ENCODE measurements around the gene PGM5.

PGM5 gene

GRCh38 chr9:68437785-68438184 is 81.4 kb downstream of the PGM5 start:
- DNase-seq (ENCODE audit: low read depth) = no peak

DNA sequence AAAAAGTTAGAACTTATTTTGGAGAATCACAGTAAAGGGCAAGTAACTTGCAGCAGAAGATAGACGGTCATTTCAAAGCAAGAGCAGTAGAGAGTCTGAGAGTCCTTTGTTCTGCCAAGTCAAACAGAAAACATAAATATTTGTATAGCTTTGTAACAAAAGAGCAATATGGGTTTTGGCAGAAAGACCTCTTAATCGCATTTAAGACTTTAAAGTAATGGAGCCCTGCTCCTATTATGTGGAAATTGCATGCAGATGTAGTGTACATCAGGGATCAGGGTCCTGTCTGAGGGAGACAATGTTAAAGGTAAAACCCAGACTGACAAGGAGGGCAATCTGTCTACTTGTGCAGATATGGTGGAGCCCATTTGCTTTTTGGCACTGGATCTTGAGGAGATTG is 87.2 kb downstream of the PGM5 start:
- no peak for DNase-seq (ENCODE audit: low read depth)

DNA sequence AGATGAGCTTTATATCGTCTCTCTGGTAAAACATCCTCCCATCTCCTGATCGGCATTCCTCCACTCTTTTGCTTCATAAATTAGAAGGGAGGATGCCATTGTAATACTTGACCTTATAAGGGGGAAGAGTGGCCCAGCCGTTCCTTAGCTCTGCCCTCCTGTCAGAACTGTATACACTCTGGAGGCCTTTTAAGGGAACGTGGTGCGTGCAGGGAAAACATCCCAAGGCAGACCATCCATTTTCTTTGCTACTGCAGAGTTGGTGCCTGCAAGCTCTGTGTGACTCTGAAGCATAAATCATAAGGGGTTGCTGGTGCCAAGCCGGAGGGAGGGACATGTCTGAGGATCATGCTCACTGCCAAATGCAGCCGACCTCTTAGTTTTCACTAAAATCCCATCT is 90.4 kb downstream of the PGM5 start:
- DNase-seq (ENCODE audit: low read depth) = no peak

DNA sequence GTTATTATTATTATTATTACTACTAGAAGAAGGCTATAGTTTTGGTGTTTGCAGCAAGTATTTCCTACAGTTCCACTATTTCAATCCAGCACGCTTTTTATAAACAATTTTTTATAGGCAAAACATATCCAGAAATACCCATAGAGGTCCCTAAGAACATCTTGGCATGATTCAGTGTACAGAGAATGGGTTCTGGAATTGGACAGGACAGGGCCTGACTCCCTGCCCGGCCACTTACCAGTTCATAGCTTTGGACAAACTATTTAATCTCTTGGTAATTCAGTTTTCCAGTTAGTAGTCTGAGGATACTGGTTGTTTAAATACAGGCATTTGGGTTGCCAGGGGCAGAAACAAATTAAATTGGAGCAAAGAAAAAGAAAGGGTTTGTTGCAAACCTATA is 91.2 kb downstream of the PGM5 start:
- no peak for DNase-seq (ENCODE audit: low read depth)

GRCh38 chr9:68454579-68455334 is 98.3 kb downstream of the PGM5 start:
- no peak for DNase-seq (ENCODE audit: low read depth)

DNA sequence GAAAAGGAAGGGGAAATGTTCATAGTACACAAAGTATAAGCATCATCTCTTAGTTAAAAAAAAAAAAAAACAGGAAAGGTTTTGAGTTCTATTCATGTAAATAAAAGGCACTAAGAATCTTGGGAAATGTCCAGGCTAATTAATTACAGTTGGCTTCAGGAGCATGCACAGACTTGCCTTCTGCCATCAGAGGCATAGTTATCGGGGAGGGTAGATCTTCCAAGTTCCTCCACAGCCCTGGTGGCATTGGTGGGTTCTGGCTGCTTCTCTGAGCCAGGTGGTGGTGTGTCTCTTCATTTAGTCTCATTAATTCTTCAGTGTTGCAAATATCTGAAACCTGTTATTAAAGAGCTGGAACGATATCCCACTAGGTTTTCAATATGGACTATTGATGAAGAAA is 99.0 kb downstream of the PGM5 start:
- DNase-seq (ENCODE audit: low read depth) = no peak

GRCh38 chr9:68457803-68458202 is 101.4 kb downstream of the PGM5 start:
- DNase-seq (ENCODE audit: low read depth) = no peak

DNA sequence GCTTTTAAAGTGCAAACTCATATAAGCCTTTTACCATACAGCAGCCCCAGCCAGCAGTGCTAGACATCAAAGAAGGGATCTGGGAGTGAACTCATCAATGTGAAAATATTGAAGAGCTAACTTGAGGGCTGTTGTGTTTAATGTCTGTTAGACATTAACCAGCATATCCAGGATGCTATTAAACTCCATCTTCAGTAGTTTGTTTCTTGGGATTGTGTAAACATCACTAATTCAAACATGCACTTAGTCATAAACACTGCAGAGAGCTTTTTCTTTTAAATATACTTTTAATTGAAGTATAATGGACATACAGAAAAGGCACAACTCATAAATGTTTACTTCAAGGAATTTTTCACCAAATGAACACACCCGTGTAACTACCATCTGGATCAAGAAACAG is 102.5 kb downstream of the PGM5 start:
- DNase-seq (ENCODE audit: low read depth) = no peak

GRCh38 chr9:68462105-68462775 is 105.8 kb downstream of the PGM5 start:
- no peak for DNase-seq (ENCODE audit: low read depth)

DNA sequence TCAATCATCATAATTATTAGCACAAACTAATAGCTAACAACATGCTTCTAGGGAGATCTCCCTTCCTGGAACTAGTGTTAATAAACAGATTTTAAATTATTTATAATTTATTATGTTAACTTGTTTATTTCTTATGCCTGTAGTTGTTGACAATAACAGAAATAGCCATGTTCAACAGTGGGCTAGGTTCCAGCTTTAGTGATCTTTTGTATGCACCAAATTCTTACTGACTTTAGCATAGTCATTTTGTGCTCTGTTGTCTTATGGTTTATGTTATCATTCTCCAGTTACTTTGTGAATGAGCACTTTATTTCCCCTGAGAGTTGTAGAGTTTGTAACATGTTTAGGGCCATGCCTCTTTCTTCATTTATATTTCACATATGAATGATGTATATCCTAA is 113.7 kb downstream of the PGM5 start:
- DNase-seq (ENCODE audit: low read depth) = no peak

DNA sequence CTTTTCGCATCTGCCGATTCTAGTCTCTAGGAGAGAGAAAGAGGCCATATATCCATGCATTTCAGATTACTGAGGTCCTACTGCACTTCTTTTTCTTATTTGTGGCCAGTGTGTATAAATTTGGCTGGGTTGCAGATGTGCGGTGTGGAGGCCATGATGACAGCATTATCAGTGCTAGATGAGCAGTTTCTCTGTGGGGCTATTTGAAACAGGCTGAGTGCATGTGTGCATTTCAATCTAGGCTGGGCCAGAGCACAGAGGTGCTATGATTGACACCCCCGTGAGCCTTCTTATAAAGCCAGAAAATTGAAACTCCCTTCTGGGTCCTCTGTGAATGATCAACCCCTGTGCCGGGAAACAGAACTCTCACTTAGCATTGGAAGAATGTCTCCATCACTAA is 114.2 kb downstream of the PGM5 start:
- DNase-seq (ENCODE audit: low read depth) = no peak

DNA sequence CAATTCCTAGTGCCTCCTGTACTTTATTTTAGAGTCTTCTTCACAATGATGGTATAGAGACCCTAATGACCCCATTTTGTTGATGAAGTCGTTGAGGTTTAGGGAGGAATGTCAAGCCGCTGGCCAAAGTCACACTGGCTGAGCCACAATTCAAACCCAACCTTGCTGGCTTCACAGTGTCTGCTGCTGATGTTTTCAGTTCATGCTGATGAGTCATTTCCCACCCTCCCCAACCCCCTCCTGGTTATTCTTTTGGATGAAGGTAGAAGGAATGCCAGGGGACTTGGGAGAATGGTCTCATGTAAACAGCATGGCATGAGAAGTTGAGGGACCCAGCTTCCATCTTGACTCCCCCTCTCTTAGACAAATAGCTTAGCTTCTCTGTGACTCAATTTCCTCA is 115.7 kb downstream of the PGM5 start:
- DNase-seq (ENCODE audit: low read depth) = no peak

- no peak for DNase-seq (ENCODE audit: low read depth)
These were observed 117.4 kb downstream of the PGM5 start for GRCh38 chr9:68473790-68474189.

GRCh38 chr9:68476422-68476821 is 120.0 kb downstream of the PGM5 start:
- DNase-seq (ENCODE audit: low read depth) = no peak

DNA sequence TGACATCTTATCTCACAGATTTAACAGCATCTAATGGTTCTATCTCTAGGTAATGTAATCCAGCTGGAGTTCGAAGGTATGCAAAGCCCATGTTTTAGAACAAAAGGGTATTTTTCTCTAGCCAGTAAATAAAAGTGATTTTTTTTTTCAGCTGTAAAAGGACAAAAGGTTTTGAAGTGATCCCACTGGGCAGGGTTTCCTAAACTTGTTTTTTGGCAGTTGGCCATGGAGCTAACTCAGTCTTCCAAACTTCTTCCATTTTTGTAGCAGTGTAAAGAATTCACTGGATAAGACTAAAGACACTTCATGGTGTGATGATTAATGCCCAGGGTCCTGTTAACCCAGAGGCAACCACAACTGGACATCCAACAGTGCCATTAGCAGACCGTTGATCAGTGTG is 120.4 kb downstream of the PGM5 start:
- no peak for DNase-seq (ENCODE audit: low read depth)

- no peak for DNase-seq (ENCODE audit: low read depth)
These were observed 124.4 kb downstream of the PGM5 start for GRCh38 chr9:68480807-68481206.

DNA sequence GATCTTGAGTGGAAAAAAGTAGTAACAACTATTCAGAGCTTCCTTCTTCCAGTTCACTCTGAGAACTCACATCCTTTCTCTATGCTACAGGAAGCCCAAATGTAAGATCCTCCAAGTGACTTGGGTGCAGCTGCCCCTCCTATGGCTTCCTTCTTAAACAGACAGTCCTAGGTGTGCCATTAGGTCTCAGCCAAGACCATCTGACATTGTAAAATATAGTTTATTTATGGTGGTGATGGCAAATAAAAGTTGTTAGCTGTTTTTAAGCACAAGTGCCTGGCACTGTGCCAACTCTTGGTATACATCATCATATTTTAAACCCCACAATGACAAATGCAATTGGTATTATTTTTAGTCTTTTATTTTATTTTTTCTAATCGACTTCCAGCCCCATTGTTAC is 126.1 kb downstream of the PGM5 start:
- no peak for DNase-seq (ENCODE audit: low read depth)

DNA sequence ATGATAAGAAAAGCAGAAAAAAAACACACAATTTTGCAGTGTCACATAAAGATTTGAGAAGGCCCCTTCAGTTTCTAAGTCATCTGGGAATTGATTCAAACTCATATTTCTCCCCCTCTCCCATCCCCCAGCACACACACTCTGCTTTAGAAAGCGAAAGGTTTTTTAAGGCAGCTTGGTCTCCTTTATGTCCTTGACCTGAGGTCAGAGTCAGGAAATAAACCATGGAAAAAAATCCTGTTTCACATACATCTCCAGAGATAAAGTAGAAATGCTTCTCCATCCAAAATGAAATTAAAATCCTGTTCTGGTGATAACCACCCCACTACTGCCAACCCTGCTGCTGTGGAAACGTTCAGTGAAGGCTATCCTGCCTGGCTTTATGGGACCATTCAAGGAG is 131.7 kb downstream of the PGM5 start:
- DNase-seq (ENCODE audit: low read depth) = no peak

DNA sequence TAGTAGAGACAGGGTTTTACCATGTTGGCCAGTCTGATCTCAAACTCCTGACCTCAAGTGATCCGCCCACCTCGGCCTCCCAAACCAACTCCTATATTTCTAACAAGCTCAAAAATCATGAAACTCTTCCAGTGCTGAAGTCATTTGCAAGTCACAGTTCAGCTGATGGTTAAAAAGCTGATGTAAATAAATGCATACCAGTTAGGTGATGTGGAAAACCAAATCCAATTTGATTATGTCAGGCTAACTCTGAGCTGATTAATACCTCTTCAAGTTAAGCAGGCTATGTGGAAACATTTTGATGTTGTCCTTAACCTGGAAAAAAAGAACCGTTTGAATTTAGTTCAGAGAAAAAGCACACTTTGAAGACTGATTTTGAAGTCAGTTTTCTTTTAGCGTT is 133.2 kb downstream of the PGM5 start:
- DNase-seq (ENCODE audit: low read depth) = peak; percentile 27

- no peak for DNase-seq (ENCODE audit: low read depth)
These were observed 136.4 kb downstream of the PGM5 start for GRCh38 chr9:68492806-68493205.

- DNase-seq (ENCODE audit: low read depth) = no peak
These were observed 137.1 kb downstream of the PGM5 start for GRCh38 chr9:68493541-68493940.

DNA sequence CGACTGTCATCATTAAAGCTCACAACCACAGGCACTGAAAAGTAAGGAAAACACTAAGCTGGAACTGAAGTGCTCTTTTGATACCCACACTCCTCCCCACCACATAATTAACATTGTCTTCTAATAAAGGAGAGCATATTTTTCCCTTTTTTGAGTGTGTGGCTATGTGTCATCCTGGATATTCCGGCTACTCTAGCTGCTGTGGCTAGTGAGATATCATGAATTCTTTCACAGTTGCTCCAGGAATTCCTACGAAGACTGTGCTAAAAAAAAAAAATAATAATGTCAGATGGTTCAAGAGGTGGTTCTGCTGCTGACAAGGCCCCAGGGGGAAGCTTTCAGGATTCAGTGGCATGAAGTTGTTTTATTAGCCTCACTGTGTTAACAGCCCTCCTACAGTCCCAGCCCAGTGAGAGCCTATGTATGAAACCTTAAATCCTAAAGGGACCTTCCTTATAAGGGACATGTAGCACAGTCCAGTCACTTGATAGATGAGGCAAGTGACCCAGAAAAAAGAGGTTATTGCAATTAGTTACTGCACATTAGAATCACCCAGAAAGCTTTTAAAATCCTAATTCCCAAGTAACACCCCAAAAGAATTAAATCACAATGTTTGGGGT is 137.7 kb downstream of the PGM5 start:
- DNase-seq (ENCODE audit: low read depth) = no peak

GRCh38 chr9:68495247-68495646 is 138.8 kb downstream of the PGM5 start:
- no peak for DNase-seq (ENCODE audit: low read depth)

DNA sequence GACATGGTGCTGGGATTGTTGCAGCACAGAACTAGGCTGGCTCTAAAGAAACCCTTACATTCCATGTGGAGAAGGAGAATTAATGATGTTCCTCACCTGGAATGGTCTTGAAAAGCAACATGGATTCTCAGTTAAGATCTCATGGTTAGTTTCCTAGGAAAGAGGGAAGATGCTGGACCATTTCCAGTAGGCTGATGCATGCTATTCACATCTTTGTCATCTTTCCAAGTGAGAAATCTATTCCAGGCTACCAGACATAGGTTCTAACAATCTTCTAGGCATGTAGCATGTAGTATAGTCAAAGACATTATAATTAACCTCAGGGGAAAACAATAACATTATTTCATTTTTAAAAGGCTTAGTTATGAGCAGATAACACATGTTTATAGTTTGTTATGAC is 139.9 kb downstream of the PGM5 start:
- no peak for DNase-seq (ENCODE audit: low read depth)

All from non-pigmented ciliary epithelial cell (primary cell).